ENCODE data around the gene LRRTM4. TPM values are rescaled to one million over a fixed set of nuclear protein-coding genes. Genes with fewer than 3 reads are reported as not detected.

LRRTM4 gene
- total and polyA plus RNA-seq, 2 donors from 2014 or later, result 0.19 TPM; not detected in 1

DNA sequence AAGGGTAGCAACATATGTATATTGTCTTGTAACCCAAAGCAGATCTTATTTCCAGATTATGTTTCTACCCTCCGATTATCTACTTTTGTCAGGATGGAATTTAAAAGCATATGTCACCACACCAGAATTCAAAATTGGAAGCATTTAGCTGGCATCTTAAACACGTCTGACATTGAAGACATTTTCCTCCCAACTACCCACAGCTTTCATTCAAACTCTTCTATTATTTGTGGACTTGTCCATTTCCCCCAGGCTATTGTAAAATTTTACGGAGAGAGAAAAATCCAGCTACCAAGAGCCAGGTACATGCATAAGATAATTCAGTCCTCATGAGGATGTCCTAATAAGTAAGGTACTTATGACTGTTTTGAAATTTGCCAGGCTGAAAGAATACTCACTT is 659.3 kb downstream of the LRRTM4 start:
- Histone ChIP-seq H3K4me3 (ENCODE audit: low read length in 3 of 3) (no peak overlapping the region), H3K9me3 (ENCODE audit: control insufficient read depth in 2 of 3, insufficient read depth in 1 of 3, low read length in 3 of 3) (no peaks in the 10 kb centered on the region), H3K27ac (ENCODE audit: low read depth in 2 of 2, low read length in 2 of 2) (no peak overlapping the region), H3K36me3 (ENCODE audit: control insufficient read depth in 2 of 3, insufficient read depth in 3 of 3, low read length in 3 of 3) (no peaks in the 10 kb centered on the region), H3K9ac (ENCODE audit: low read length in 3 of 3) (no peak overlapping the region), H3K4me1 (ENCODE audit: control insufficient read depth in 2 of 3, insufficient read depth in 2 of 3, low read depth in 1 of 3, low read length in 3 of 3) (no peaks in the 10 kb centered on the region), H3K27me3 (ENCODE audit: control insufficient read depth, insufficient read depth, low read length) (no peaks in the 10 kb centered on the region)
- intact Hi-C loops (cut with DNase I), result no loop called here
- DNase-seq (no peak), FAIRE-seq (no peak)
- TF ChIP-seq CTCF (IDR thresholded peaks at IDR 0.05; ENCODE audit: borderline replicate concordance, extremely low read depth, insufficient read depth), result no peak

DNA sequence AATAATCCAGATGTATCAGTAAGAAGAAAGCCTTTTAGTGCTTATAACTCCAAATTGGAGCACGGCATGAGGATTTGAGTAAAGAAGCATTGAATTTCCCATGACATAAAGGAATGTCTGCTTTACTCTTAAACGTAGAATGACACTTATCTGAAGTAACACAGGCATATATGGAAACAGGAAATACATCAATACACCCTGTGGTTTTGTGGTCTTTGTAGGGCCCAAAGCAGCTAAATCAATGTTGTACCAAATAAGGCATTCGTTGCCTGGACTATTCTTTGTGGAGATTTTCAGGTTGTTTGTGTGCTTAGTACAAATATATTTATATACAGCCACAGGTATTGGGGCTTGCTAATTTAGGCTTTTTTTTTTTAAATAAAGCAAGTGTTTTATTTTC is 660.5 kb downstream of the LRRTM4 start:
- no peak for DNase-seq
- Histone ChIP-seq H3K4me1 (ENCODE audit: control insufficient read depth in 2 of 3, insufficient read depth in 2 of 3, low read depth in 1 of 3, low read length in 3 of 3) (no peaks in the 10 kb centered on the region), H3K9me3 (ENCODE audit: control insufficient read depth in 2 of 3, insufficient read depth in 1 of 3, low read length in 3 of 3) (no peaks in the 10 kb centered on the region), H3K27ac (ENCODE audit: low read depth in 2 of 2, low read length in 2 of 2) (no peak overlapping the region), H3K9ac (ENCODE audit: low read length in 3 of 3) (no peak overlapping the region), H3K36me3 (ENCODE audit: control insufficient read depth in 2 of 3, insufficient read depth in 3 of 3, low read length in 3 of 3) (no peaks in the 10 kb centered on the region), H3K27me3 (ENCODE audit: control insufficient read depth, insufficient read depth, low read length) (no peaks in the 10 kb centered on the region), H3K4me3 (ENCODE audit: low read length in 3 of 3) (no peak overlapping the region)
- no peak for TF ChIP-seq CTCF (IDR thresholded peaks at IDR 0.05; ENCODE audit: borderline replicate concordance, extremely low read depth, insufficient read depth)
- intact Hi-C loops (cut with DNase I), result no loop called here
- FAIRE-seq, result no peak

GRCh38 chr2:76851000-76851399 is 671.2 kb downstream of the LRRTM4 start:
- TF ChIP-seq CTCF (IDR thresholded peaks at IDR 0.05; ENCODE audit: borderline replicate concordance, extremely low read depth, insufficient read depth), result no peak
- intact Hi-C loops (cut with DNase I), result no loop called here
- DNase-seq, result no peak
- H3K9me3 ChIP-seq (ENCODE audit: control insufficient read depth in 2 of 3, insufficient read depth in 1 of 3, low read length in 3 of 3), result no peaks in the 10 kb centered on the region
- no peak overlapping the region for H3K27ac ChIP-seq (ENCODE audit: low read depth in 2 of 2, low read length in 2 of 2)
- H3K4me3 ChIP-seq (ENCODE audit: low read length in 3 of 3), result no peak overlapping the region
- FAIRE-seq, result no peak
- no peaks in the 10 kb centered on the region for H3K27me3 ChIP-seq (ENCODE audit: control insufficient read depth, insufficient read depth, low read length)
- H3K36me3 ChIP-seq (ENCODE audit: control insufficient read depth in 2 of 3, insufficient read depth in 3 of 3, low read length in 3 of 3), result no peaks in the 10 kb centered on the region
- H3K4me1 ChIP-seq (ENCODE audit: control insufficient read depth in 2 of 3, insufficient read depth in 2 of 3, low read depth in 1 of 3, low read length in 3 of 3), result no peaks in the 10 kb centered on the region
- H3K9ac ChIP-seq (ENCODE audit: low read length in 3 of 3), result no peak overlapping the region

- no peak for TF ChIP-seq CTCF (IDR thresholded peaks at IDR 0.05; ENCODE audit: borderline replicate concordance, extremely low read depth, insufficient read depth)
- Histone ChIP-seq H3K9ac (ENCODE audit: low read length in 3 of 3) (no peak overlapping the region), H3K4me3 (ENCODE audit: low read length in 3 of 3) (no peak overlapping the region), H3K27me3 (ENCODE audit: control insufficient read depth, insufficient read depth, low read length) (no peaks in the 10 kb centered on the region), H3K4me1 (ENCODE audit: control insufficient read depth in 2 of 3, insufficient read depth in 2 of 3, low read depth in 1 of 3, low read length in 3 of 3) (no peaks in the 10 kb centered on the region), H3K9me3 (ENCODE audit: control insufficient read depth in 2 of 3, insufficient read depth in 1 of 3, low read length in 3 of 3) (no peaks in the 10 kb centered on the region), H3K36me3 (ENCODE audit: control insufficient read depth in 2 of 3, insufficient read depth in 3 of 3, low read length in 3 of 3) (no peaks in the 10 kb centered on the region), H3K27ac (ENCODE audit: low read depth in 2 of 2, low read length in 2 of 2) (no peak overlapping the region)
- DNase-seq, result no peak
- no peak for FAIRE-seq
- intact Hi-C loops (cut with DNase I), result no loop called here
These were observed 673.1 kb downstream of the LRRTM4 start for GRCh38 chr2:76849086-76849485.
